Stimulated activated CD8-positive, alpha-beta memory T cell treated with anti-CD3 and anti-CD28 coated beads, Interleukin-2, amount 100 ng/mL, for 1 hour (primary cell): ENCODE data around the gene PSMD12.
"Not testable (repeated sequence)": the region's sequence is repeated elsewhere in the genome, so short reads cannot be mapped to it uniquely, and the experiment has no call there.

ENCODE experiments used
- DNase-seq, 2 donors: peaks; one replicate each; pipeline ENCODE4 v3.0.0-alpha.2; 2020; ENCODE audit warnings: low read depth in 2 of 2

PSMD12 gene

GRCh38 chr17:67310406-67310805, 56.0 kb downstream of the PSMD12 start:
- no peak for DNase-seq

- not testable (repeated sequence) for DNase-seq
Observed at GRCh38 chr17:67305446-67306235, 60.7 kb downstream of the PSMD12 start.

- DNase-seq = no peak
Observed at GRCh38 chr17:67297454-67297960, 68.9 kb downstream of the PSMD12 start.

GRCh38 chr17:67294451-67295199, 71.8 kb downstream of the PSMD12 start:
- DNase-seq = no peak

GRCh38 chr17:67293251-67294203, 72.8 kb downstream of the PSMD12 start:
- peak; percentile 31 to 43 for DNase-seq

- DNase-seq = no peak
Observed at GRCh38 chr17:67290711-67291291, 75.6 kb downstream of the PSMD12 start.

GRCh38 chr17:67290244-67290643, 76.1 kb downstream of the PSMD12 start:
- DNase-seq = no peak

GRCh38 chr17:67289181-67289876, 77.0 kb downstream of the PSMD12 start:
- DNase-seq = no peak
